ENCODE results near the gene ASIC4. TPM values are rescaled to one million over a fixed set of nuclear protein-coding genes. Genes with fewer than 3 reads are reported as not detected.

Gene ASIC4
- total and polyA plus RNA-seq, 2 of the 13 experiments (the other 11 are each of a cell fraction or from before 2014, with no cell fraction given): 0.03 TPM; not detected in 1

DNA sequence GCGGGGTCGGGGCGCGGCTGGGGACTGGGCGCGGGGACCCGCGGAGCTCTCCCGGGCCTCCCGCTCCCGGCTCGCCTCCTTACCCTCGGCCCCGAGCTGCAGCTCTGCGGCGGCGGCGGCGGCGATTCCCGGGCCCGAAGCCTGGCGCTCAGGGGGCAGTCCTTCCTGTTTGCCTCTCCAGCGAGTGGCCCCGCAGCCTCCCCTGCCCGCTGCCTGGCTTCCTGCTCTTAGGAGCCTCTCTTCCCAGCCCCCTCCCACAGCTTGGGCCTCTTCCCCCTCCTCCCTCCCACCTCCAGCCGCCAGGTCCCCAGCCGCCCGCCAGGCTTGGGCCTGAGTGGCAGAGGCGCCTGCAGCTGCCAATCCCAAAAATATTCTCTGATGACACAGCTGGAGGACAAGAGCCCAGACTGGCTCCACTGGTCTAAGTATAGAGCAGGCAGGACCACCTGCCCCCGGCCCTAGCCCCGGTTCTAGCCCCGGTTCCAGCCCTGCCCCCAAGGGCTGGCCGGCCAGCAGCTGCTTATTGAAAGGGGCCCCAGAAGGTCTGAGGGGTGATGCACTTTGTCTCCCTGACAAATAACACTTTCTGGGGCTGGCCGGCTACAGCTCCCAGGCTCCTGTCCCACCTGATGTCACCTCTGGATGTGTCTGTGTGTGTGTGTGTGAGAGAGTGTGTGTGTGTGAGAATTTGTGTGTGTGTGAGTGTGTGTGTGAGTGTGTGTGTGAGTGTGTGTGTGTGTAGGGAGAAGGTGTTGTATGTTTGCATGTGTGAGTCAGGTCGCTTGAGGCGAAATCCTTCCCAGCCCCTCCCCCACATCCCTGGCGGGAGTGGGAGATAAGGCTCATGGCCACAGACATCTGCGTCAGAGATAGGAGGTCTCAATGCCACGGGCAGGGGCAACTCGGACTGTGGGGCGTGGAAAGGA, 57.3 kb downstream of the ASIC4 start, which contains the start of gene OBSL1 (continued):
- no peak for TF ChIP-seq RCOR2 (CRISPR knock-in tag; IDR thresholded peaks at IDR 0.05)
- TF ChIP-seq, protein P1, sequence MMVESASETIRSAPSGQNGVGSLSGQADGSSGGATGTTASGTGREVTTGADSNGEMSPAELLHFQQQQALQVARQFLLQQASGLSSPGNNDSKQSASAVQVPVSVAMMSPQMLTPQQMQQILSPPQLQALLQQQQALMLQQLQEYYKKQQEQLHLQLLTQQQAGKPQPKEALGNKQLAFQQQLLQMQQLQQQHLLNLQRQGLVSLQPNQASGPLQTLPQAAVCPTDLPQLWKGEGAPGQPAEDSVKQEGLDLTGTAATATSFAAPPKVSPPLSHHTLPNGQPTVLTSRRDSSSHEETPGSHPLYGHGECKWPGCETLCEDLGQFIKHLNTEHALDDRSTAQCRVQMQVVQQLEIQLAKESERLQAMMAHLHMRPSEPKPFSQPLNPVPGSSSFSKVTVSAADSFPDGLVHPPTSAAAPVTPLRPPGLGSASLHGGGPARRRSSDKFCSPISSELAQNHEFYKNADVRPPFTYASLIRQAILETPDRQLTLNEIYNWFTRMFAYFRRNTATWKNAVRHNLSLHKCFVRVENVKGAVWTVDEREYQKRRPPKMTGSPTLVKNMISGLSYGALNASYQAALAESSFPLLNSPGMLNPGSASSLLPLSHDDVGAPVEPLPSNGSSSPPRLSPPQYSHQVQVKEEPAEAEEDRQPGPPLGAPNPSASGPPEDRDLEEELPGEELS (CRISPR knock-in tag; IDR thresholded peaks at IDR 0.05): peak; percentile 56; the same call in 1 of the 2 replicates
- peak; percentile 41; the same call in 1 of the 2 replicates for TF ChIP-seq HMG20A (CRISPR knock-in tag; IDR thresholded peaks at IDR 0.05; ENCODE audit: borderline replicate concordance)
- peak; percentile 47; the same call in 1 of the 2 replicates for TF ChIP-seq GLI4 (CRISPR knock-in tag; IDR thresholded peaks at IDR 0.05; ENCODE audit: borderline replicate concordance)
- TF ChIP-seq, protein P2, sequence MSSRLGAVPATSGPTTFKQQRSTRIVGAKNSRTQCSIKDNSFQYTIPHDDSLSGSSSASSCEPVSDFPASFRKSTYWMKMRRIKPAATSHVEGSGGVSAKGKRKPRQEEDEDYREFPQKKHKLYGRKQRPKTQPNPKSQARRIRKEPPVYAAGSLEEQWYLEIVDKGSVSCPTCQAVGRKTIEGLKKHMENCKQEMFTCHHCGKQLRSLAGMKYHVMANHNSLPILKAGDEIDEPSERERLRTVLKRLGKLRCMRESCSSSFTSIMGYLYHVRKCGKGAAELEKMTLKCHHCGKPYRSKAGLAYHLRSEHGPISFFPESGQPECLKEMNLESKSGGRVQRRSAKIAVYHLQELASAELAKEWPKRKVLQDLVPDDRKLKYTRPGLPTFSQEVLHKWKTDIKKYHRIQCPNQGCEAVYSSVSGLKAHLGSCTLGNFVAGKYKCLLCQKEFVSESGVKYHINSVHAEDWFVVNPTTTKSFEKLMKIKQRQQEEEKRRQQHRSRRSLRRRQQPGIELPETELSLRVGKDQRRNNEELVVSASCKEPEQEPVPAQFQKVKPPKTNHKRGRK (CRISPR knock-in tag; IDR thresholded peaks at IDR 0.05): no peak
- TF ChIP-seq, protein P3, sequence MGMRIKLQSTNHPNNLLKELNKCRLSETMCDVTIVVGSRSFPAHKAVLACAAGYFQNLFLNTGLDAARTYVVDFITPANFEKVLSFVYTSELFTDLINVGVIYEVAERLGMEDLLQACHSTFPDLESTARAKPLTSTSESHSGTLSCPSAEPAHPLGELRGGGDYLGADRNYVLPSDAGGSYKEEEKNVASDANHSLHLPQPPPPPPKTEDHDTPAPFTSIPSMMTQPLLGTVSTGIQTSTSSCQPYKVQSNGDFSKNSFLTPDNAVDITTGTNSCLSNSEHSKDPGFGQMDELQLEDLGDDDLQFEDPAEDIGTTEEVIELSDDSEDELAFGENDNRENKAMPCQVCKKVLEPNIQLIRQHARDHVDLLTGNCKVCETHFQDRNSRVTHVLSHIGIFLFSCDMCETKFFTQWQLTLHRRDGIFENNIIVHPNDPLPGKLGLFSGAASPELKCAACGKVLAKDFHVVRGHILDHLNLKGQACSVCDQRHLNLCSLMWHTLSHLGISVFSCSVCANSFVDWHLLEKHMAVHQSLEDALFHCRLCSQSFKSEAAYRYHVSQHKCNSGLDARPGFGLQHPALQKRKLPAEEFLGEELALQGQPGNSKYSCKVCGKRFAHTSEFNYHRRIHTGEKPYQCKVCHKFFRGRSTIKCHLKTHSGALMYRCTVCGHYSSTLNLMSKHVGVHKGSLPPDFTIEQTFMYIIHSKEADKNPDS (CRISPR knock-in tag; IDR thresholded peaks at IDR 0.05): no peak
- peak; percentile 67; the same call in 1 of the 2 replicates for TF ChIP-seq ZNF350 (CRISPR knock-in tag; IDR thresholded peaks at IDR 0.05; ENCODE audit: borderline replicate concordance, low read depth)
- TF ChIP-seq CENPX (CRISPR knock-in tag; IDR thresholded peaks at IDR 0.05): no peak
- peak; percentile 70; the same call in 1 of the 2 replicates for TF ChIP-seq ZNF598 (CRISPR knock-in tag; IDR thresholded peaks at IDR 0.05; ENCODE audit: borderline replicate concordance)
- TF ChIP-seq, protein P4, sequence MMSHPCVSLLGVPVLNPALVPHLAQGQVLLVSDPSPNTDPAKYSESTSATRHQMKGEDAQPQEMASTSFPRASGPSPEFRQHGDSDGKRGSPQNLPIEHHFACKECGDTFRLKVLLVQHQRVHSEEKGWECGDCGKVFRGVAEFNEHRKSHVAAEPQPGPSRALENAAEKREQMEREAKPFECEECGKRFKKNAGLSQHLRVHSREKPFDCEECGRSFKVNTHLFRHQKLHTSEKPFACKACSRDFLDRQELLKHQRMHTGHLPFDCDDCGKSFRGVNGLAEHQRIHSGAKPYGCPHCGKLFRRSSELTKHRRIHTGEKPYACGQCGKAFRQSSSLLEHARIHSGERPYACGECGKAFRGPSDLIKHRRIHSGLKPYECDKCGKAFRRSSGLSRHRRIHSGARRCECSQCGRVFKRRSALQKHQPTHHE (CRISPR knock-in tag; IDR thresholded peaks at IDR 0.05; ENCODE audit: borderline replicate concordance): peak; percentile 54; the same call in 1 of the 2 replicates
- TF ChIP-seq ZNF547 (CRISPR knock-in tag; IDR thresholded peaks at IDR 0.05): peak; percentile 72
- TF ChIP-seq GABPA (IDR thresholded peaks at IDR 0.05; ENCODE audit: low read depth, low read length): no peak
- peak; percentile 75 for TF ChIP-seq GABPA (CRISPR knock-in tag; IDR thresholded peaks at IDR 0.05; ENCODE audit: low read depth)
- TF ChIP-seq ZNF256 (CRISPR knock-in tag; conservative IDR thresholded peaks at IDR 0.05): no peak
- TF ChIP-seq ZNF296 (CRISPR knock-in tag; conservative IDR thresholded peaks at IDR 0.05): no peak
- no peak for TF ChIP-seq ZBTB1 (CRISPR knock-in tag; IDR thresholded peaks at IDR 0.05; ENCODE audit: borderline replicate concordance)
- peak; percentile 16 for TF ChIP-seq ZNF441 (CRISPR knock-in tag; IDR thresholded peaks at IDR 0.05; ENCODE audit: borderline replicate concordance)
- TF ChIP-seq NCOA1 (CRISPR knock-in tag; IDR thresholded peaks at IDR 0.05): no peak
- TF ChIP-seq SMYD3 (CRISPR knock-in tag; IDR thresholded peaks at IDR 0.05): peak; percentile 75
- TF ChIP-seq, protein P5, sequence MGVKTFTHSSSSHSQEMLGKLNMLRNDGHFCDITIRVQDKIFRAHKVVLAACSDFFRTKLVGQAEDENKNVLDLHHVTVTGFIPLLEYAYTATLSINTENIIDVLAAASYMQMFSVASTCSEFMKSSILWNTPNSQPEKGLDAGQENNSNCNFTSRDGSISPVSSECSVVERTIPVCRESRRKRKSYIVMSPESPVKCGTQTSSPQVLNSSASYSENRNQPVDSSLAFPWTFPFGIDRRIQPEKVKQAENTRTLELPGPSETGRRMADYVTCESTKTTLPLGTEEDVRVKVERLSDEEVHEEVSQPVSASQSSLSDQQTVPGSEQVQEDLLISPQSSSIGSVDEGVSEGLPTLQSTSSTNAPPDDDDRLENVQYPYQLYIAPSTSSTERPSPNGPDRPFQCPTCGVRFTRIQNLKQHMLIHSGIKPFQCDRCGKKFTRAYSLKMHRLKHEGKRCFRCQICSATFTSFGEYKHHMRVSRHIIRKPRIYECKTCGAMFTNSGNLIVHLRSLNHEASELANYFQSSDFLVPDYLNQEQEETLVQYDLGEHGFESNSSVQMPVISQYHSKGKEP (CRISPR knock-in tag; IDR thresholded peaks at IDR 0.05): no peak

All from HepG2 (cell line).